Fibroblast of lung (primary cell): ENCODE measurements around the gene NF1. TPM values are rescaled to one million over a fixed set of nuclear protein-coding genes. Genes with fewer than 3 reads are reported as not detected.

Source experiments
- DNase-seq, 2 donors: peaks; one replicate each; pipeline versions ENCODE4 v3.0.0 to v3.0.0-alpha.2; 2010; ENCODE audit warnings: low read depth in 2 of 2
- H2AFZ ChIP-seq: 2 replicates; pipeline ENCODE4 v1.5.1; 2012; ENCODE audit warnings: low read length, control low read depth, inconsistent platforms
- H3K27ac ChIP-seq: 2 replicates; pipeline ENCODE4 v1.5.1; 2011; ENCODE audit warnings: low read length, control low read depth; ENCODE audit not compliant: insufficient read depth
- H3K27me3 ChIP-seq: 2 replicates; pipeline ENCODE4 v1.5.1; 2011; ENCODE audit warnings: mild to moderate bottlenecking, low read length; ENCODE audit not compliant: control insufficient read depth, insufficient read depth
- H3K36me3 ChIP-seq: 2 replicates; pipeline ENCODE4 v1.5.1; 2011; ENCODE audit warnings: low read length; ENCODE audit not compliant: control insufficient read depth, insufficient read depth
- H3K4me1 ChIP-seq: 2 replicates; pipeline ENCODE4 v1.5.1; 2011; ENCODE audit warnings: low read length; ENCODE audit not compliant: control insufficient read depth, insufficient read depth; ENCODE audit errors: extremely low read depth
- H3K4me2 ChIP-seq: 2 replicates; pipeline ENCODE4 v1.5.1; 2011; ENCODE audit warnings: low read length, control low read depth; ENCODE audit not compliant: insufficient read depth; ENCODE audit errors: extremely low read depth
- H3K4me3 ChIP-seq, 4 experiments: fragments of 200-600 bp in 1 of 4; sonication (generic) in 1 of 4; replicated peaks in 1 of 4; 2 replicates each; pipeline ENCODE4 v1.5.1; 2011 to 2016; ENCODE audit warnings: low read length in 4 of 4, low read depth in 3 of 4, mild to moderate bottlenecking in 3 of 4, control low read depth in 2 of 4, inconsistent platforms in 1 of 4, mixed read lengths in 1 of 4; ENCODE audit not compliant: insufficient read depth in 1 of 4; ENCODE audit errors: control extremely low read depth in 1 of 4
- H3K79me2 ChIP-seq: 2 replicates; pipeline ENCODE4 v1.5.1; 2012; ENCODE audit warnings: mild to moderate bottlenecking, low read length, inconsistent platforms; ENCODE audit not compliant: control insufficient read depth, insufficient read depth
- H3K9ac ChIP-seq: 2 replicates; pipeline ENCODE4 v1.5.1; 2011; ENCODE audit warnings: mild to moderate bottlenecking, low read length, control low read depth; ENCODE audit not compliant: insufficient read depth
- H3K9me3 ChIP-seq: 2 replicates; pipeline ENCODE4 v1.5.1; 2012; ENCODE audit warnings: low read depth, low read length; ENCODE audit not compliant: control insufficient read depth, insufficient read depth
- H4K20me1 ChIP-seq: 2 replicates; pipeline ENCODE4 v1.5.1; 2011; ENCODE audit warnings: low read length; ENCODE audit not compliant: control insufficient read depth, insufficient read depth; ENCODE audit errors: extremely low read depth
- CTCF ChIP-seq, 2 donors: IDR thresholded peaks in 1 of 2; conservative IDR thresholded peaks in 1 of 2; 1 replicate in 1 of 2; 2 replicates in 1 of 2; pipeline ENCODE4 v1.5.1; 2011 to 2012; ENCODE audit warnings: low read length in 2 of 2, control low read depth in 1 of 2, inconsistent platforms in 1 of 2, low read depth in 1 of 2, mild to moderate bottlenecking in 1 of 2
- EZH2 ChIP-seq: IDR thresholded peaks from 2 replicates; pipeline ENCODE4 v1.5.1; 2012; ENCODE audit warnings: low read length, control low read depth, mild to moderate bottlenecking; ENCODE audit errors: missing control alignments
- polyA plus RNA-seq, 2 donors: library from polyadenylated mRNA; depleted of rRNA in 1 of 2; stranded (reverse) in 1 of 2; unstranded in 1 of 2; fragments of >200 nt; gene quantifications; 2 replicates each; pipeline ENCODE4 v1.2.1, GENCODE V29; 2011 to 2012; ENCODE audit warnings: missing spikeins in 1 of 2
- total RNA-seq: library from RNA; depleted of rRNA; stranded (reverse); fragments of >200 nt; gene quantifications from 2 replicates; pipeline ENCODE4 v1.2.1, GENCODE V29; 2014

NF1 gene
- total and polyA plus RNA-seq, 2 donors (not counting 1 experiment from before 2014, with no cell fraction given), result 52.8 to 78.8 TPM

- peak overlapping the region; percentile 86 for H3K4me2 ChIP-seq
Observed at GRCh38 chr17:31158746-31159377, 64.1 kb downstream of the NF1 start.

GRCh38 chr17:31163091-31163781 lies 68.5 kb downstream of the NF1 start:
- no peaks in the 10 kb centered on the region for H3K27me3 ChIP-seq
- no peak for TF ChIP-seq EZH2
- TF ChIP-seq CTCF (conservative IDR thresholded peaks at IDR 0.05 in 1 of 2, IDR thresholded peaks at IDR 0.05 in 1 of 2; ENCODE audit: low read depth in 1 of 2, low read length in 2 of 2), result no peak
- no peak overlapping the region for H3K4me3 ChIP-seq
- no peaks in the 10 kb centered on the region for H3K4me1 ChIP-seq
- H3K27ac ChIP-seq, result no peak overlapping the region
- H3K79me2 ChIP-seq, result no peaks in the 10 kb centered on the region
- H3K4me2 ChIP-seq, result no peak overlapping the region
- no peaks in the 10 kb centered on the region for H4K20me1 ChIP-seq
- no peak overlapping the region for H2AFZ ChIP-seq
- no peak for DNase-seq
- no peaks in the 10 kb centered on the region for H3K9me3 ChIP-seq
- peaks cover 8% of the 10 kb centered on the region for H3K36me3 ChIP-seq
- no peak overlapping the region for H3K9ac ChIP-seq

More at GRCh38 chr17:31158746-31159377, 64.1 kb downstream of the NF1 start:
- H3K79me2 ChIP-seq, result no peaks in the 10 kb centered on the region
- H3K9ac ChIP-seq, result no peak overlapping the region
- peak in 1 of 2 donors; percentile 18 for DNase-seq
- H3K27ac ChIP-seq, result no peak overlapping the region
- no peaks in the 10 kb centered on the region for H3K27me3 ChIP-seq
- no peak overlapping the region for H2AFZ ChIP-seq
- H3K4me1 ChIP-seq, result no peaks in the 10 kb centered on the region
- H4K20me1 ChIP-seq, result no peaks in the 10 kb centered on the region
- peak overlapping the region in 2 of 4 experiments; percentile 5 to 18 for H3K4me3 ChIP-seq
- TF ChIP-seq CTCF (conservative IDR thresholded peaks at IDR 0.05 in 1 of 2, IDR thresholded peaks at IDR 0.05 in 1 of 2; ENCODE audit: low read depth in 1 of 2, low read length in 2 of 2) (no peak), EZH2 (no peak)
- H3K36me3 ChIP-seq, result peaks cover 6% of the 10 kb centered on the region
- no peaks in the 10 kb centered on the region for H3K9me3 ChIP-seq

GRCh38 chr17:31167111-31167510 lies 72.3 kb downstream of the NF1 start:
- Histone ChIP-seq H3K4me1 (no peaks in the 10 kb centered on the region), H2AFZ (no peak overlapping the region), H3K4me2 (no peak overlapping the region), H3K4me3 (no peak overlapping the region), H3K79me2 (no peaks in the 10 kb centered on the region), H3K27ac (no peak overlapping the region), H3K36me3 (peaks cover 2% of the 10 kb centered on the region), H3K9me3 (no peaks in the 10 kb centered on the region), H3K27me3 (no peaks in the 10 kb centered on the region), H3K9ac (no peak overlapping the region), H4K20me1 (no peaks in the 10 kb centered on the region)
- no peak for TF ChIP-seq CTCF (conservative IDR thresholded peaks at IDR 0.05 in 1 of 2, IDR thresholded peaks at IDR 0.05 in 1 of 2; ENCODE audit: low read depth in 1 of 2, low read length in 2 of 2)
- TF ChIP-seq EZH2, result no peak
- peak in 1 of 2 donors; percentile 13 for DNase-seq
